HG03460 (cell line): ENCODE measurements around the gene ABCC9.

Experiments
- ATAC-seq: cut with Tn5 transposase; IDR thresholded peaks from one replicate; pipeline ENCODE4 v1.9.1; 2021; ENCODE audit not compliant: unreplicated experiment

Gene ABCC9

DNA sequence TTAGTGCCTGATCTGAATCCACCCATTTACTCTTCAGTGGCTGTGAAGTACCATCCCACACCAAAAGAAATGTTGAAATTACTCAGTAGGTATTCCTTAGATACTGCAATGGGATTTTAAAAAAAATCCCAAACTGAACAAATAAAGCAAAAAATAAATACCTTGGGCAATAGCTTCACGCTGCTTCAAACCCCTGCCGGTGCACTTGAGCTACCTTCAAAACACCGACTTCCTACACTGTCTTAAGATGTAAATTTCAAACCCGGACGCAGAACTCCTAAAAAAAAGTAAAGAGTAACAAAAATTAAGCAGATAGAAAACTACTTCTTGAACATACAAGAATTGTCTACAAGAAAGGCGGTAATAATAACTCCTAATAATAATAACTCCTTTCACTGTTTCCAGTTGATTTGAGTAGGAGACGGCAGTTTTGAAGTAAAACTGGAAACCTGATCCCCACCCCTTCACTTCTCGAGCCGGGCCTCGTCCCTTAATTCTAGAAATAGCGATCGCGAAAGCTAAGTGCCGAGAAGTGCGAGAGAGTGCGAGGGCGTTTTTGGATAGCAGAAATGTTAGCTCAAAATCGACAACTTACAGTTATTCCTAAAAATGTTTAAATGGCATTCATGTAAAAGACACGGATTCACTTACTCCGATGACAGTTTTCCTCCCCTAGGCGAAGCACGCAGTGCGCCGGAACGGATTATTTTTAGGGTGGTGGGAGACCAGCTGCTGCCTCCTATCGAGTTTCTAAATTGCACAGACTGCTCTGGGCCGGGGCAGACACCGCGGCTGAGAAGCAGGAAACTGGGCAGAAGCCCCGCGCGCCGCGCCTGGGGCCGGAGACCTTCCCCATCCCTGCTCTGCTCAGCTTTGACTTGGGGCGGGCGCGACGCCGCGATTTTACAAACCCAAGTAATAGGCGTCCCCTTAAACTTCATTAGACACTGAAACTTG lies at the start of gene ABCC9:
Gene ABCC9 (minus strand): TSS at position 878 of the 957 bp plus-strand sequence. CDS start 4,752 bp downstream, outside the sequence.
- no peak for ATAC-seq

DNA sequence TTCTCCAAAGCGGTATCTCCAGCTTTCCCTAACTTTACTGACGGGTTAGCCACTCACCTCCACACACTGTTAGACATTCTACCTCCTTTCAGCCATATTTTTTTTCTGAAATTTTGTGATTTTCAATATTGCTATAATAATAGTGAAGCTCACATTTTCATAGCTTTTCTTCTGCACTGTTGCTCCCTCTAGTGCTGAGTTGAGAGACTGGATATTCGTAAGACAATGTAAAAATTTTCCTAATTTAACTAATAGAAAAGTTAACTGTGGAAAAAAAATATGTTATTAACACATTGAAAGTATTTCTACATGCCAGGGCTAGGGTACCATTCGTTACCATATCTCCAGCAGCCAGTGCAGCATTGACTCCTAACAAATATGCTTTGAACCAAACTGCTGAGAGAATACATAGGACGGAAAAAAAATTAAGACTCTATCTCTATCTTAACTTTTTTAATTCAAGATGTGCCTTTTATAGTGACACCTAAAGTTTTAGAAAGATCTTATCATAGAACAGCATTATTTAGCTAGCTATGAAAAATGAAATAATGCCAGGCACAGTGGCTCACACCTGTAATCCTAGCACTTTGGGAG lies 48.7 kb upstream of the ABCC9 start:
- ATAC-seq = no peak

DNA sequence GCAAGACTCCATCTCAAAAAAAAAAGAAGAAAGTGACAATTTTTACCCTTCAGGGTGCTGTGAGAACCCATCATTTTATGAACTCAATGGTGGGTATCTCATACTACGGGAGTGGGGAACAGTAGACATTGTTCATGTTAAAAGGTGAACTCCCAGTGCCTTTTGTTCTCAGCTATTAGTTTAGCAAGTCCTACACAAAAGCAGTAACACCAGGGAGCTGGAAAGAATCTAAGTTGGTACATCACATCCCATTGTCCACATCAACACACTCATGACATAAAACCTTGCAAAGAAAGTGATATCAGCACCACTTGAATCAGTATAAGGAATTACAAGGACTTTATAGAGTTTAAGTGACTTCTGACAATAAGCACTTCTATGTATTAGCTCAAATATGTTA lies 47.4 kb upstream of the ABCC9 start:
- no peak for ATAC-seq

DNA sequence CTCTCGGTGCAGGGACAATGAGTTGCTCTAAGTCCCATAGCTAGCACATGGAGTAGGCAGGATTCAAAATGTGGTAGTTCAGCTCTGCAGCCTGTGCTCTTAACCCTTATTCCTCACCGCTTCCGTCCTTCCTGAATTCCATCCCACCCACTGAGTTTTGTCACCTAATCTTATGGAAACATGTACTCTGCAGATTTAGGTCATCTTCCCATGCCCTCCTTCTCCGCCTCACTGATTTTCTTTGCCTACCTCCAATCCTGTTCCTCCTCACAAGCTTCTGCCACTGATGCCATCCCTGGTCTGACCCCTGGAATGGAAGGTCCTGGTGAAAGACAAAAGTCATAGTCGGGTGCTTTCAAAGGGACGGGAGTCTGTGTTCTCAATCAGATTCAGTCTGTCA lies 46.5 kb upstream of the ABCC9 start:
- no peak for ATAC-seq

DNA sequence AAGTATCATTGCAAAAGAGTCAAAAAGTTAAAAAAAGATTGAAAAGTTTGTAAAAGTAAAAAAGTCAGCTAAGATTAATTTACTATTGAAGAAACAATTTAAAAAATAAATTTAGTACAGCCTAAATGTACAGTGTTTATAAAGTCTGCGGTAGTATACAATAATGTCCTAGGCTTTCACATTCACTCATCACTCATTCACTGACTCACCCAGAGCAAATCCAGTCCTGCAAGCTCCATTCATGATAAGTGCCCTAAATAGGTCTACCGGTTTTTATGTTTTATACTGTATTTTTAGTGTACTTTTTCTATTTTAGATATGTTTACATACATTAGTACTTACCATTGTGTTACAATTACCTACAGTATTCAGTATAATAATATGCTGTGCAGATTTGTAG lies 43.9 kb upstream of the ABCC9 start:
- ATAC-seq = no peak

DNA sequence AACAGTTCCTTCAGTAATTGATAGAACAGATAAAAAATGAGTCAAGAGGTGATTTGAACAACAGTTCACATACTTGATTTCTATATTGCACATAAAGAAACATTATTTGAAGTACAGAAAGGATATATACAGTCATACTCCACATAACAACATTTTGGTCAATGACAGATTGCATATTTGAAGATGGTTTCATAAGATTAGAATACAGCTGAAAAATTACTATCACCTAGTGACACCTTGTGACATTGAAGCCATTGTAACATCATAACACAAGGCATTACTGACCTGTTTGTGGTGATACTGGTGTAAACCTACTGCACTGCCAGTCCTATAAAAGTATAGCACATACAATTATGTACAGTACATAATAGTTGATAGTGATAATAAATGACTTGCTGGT lies 43.1 kb upstream of the ABCC9 start:
- ATAC-seq = no peak

DNA sequence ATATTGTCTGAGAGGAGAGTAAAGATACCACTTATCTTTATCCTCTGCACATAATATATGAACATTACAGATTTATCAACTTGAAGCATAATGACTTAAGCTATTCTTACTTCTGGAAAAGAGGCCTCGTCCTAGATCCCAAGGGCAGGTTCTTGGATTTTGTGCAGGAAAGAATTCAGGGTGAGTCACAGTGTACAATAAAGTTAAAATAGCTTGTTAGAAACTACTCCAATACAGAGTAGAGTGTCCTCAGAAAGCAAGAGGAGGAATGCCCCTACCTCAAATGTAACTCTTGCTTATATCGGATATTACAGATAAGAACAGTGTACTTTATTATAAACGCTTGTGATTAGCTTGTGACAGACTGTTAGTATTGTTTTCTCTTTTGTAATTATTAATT lies 41.9 kb upstream of the ABCC9 start:
- ATAC-seq = no peak

DNA sequence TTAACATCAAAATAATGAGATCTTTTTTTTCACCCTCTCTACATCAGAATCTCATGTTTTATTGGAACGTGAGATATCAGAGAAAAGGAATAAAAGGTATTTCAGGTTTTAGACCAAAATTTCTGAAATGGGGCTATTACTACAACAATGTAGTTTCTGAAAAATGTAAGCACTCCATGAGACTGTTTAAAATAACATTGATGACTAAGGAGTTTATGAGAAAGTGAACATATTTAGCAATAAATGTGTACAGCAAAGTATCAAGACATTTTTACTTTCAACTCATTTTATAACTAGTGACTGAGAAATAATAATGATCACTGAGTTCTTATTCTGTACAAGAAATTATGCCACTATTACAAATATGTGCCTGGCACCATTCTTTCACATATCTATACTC lies 39.3 kb upstream of the ABCC9 start:
- ATAC-seq = no peak

DNA sequence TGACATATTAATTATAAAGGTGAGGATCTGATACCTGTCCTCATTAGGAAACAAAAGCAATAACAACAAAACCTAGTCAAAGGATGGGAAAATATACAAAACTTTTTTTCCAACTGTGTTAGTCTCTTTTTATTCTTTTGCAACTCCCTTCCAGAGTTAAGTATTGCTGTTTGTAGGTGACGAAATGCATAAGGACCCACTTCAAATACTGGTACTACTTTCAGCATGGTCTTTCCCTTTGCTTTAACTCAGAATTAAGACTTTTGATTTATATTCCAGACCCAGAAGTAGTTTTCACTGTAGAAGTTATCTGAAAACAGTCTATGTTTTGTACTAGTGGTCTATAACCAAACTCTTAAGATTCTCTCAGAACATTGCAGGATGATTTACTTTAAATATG lies 34.1 kb upstream of the ABCC9 start:
- ATAC-seq = no peak

DNA sequence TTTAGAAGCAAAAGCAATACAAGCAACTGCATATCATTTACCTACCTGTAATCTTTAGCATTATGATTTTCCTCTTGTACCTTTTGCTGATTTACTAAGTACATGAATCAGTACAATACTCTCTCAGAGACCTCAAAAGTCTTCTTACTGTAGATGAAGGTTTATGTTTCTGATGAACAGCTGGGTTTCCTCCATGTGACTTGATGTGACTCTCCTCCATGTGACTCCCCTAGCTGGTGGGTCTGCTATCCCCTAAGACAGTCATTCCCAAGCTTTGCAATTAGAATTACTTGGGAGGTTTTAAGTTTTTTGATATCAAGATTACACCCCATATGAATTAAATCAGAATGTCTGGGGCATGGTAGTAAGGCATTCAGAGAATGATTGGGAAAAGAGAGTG lies 32.0 kb upstream of the ABCC9 start:
- ATAC-seq = no peak

DNA sequence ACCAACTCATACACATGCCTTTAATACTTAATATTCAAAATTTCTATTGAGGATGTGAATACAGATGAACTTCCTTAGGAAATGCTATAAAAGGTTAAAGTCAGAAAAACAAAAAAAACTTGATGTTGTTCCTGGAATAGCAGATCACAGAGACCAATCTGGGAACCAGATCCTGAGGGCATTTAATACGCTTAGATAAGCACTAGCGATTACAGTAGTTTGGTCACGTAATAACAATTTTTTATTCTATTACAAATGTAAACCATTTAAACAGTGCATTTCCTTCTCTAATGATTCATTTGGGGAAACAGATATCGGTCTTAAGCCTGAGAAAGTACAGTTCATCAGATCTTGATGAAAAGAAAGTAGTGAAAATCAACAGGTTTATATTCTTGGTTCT lies 30.8 kb upstream of the ABCC9 start:
- no peak for ATAC-seq

DNA sequence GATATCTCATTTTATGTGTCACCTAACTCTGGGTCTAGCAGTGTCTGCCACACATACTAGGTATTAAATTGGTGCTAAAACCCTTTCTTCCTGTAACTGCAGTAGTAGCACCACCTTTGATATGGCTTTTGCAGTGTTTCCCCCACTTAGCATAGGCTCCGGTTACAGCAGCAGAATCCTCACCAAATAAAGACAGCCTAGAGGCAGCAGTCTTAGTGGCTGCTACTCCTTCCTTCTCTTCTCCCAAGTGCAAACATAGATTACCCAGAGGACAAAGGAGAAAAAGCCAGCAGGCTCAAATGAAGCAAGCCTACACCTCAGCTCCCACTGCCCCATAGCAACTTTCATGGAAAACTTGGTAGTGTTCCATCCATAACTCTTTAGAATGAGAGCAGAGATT lies 30.1 kb upstream of the ABCC9 start:
- no peak for ATAC-seq

DNA sequence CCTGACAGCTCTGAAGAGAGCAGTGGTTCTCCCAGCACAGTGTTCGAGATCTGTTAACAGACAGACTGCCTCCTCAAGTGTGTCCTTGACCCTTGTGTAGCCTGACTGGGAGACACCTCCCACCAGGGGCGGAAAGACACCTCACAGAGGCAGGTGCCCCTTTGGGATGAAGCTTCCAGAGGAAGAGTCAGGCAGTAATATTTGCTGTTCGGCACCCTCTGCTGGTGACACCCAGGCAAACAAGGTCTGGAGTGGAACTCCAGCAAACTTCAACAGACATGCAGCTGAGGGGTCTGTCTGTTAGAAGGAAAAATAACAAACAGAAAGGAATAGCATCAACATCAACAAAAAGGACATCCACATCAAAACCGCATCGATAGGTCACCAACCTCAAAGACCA lies 21.6 kb upstream of the ABCC9 start:
- no peak for ATAC-seq

DNA sequence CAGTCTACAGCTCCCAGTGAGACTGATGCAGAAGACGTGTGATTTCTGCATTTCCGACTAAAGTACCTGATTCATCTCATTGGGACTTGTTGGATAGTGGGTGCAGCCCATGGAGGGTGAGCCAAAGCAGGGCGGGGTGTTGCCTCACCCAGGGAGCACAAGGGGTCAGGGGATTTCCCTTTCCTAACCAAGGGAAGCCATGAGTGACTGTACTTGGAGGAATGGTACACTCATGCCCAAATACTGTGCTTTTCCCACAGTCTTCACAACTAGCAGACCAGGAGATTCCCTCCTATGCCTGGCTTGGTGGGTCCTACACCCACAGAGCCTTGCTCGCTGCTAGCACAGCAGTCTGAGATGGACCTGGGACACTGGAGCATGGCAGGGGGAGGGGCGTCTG lies 21.0 kb upstream of the ABCC9 start:
- no peak for ATAC-seq

DNA sequence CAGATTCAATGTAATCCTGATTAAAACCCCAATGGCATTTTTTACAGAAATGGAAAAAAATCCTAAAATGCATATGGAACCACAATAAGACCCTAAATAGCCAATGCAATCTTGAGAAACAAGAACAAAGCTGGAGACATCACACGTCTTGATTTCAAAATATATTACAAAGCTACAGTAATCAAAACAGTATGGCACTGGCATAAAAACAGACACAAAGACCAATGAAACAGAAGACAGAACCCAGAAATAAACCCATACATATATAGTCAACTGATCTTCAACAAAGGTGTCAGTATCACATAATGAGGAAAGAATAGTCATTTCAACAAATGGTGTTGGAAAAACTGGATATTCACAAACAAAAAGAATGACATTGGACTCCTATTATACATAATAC lies 9.4 kb upstream of the ABCC9 start:
- no peak for ATAC-seq

DNA sequence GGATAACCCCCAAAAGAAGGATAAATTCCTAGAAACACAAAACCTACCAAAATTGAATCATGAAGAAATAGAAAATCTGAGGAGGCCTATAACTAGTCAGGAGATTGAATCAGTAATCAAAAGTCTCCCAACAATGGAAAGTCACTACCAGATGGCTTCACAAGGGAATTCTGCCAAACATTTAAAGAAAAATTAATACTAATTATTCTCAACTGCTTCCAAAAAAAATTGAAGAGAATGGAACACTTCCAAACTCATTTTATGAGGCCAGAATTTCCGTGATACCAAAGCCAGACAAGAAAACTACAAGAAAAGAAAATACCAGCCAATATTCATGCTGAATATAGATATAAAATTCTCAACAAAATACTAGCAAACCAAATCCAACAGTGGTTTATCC lies 7.8 kb upstream of the ABCC9 start:
- ATAC-seq = no peak

DNA sequence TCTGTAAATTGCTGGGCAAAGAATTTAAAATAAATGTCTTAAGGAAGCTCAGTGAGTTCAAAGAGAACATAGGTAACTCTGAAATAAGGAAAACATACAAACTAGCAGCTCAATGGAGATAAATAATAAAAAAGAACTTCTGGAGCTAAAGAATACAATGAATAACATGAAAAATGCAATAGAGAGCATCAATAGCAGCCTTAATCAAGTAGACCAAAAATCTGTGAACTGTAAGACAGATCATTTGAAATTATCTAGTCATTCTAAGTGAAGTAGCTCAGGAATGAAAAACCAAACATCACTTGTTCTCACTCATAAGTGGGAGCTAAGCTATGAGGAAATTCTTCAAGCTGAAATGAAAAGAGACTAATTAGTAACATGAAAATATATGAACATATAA lies 5.8 kb upstream of the ABCC9 start:
- no peak for ATAC-seq

DNA sequence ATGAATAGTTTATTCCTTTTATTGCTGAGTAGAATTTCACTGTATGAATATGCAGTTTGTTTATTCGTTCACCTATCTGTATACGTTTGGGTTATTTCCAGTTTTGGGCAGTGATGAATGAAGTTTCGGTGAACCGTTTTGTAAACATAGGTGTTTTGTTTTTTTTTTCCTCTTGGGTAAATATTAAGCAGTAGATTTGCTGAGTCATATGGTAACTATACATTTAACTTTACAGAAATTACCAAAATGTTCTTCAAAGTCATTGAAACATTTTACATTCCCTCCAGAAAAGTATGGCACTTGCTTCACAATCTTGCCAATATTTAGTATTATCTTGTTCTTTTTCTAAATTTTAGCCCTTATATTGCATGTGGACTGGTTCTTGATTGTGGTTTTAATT lies 3.8 kb upstream of the ABCC9 start:
- ATAC-seq = no peak

DNA sequence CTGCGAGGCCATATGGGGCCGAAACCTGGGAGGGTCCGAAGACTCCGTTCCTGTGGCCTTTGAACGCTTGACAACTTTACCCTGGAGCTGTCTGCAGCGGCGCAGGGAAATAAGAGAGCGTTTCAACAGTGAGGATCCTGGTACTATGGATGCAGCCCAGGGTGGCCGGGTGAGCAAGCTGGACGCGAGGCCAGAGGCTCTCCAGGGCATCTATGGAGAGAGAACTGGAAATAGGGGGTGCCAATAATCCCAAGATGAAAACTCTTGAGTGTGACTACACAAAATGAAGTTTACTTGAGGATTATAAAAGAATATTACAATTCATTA lies 1.1 kb upstream of the ABCC9 start:
- ATAC-seq = no peak

DNA sequence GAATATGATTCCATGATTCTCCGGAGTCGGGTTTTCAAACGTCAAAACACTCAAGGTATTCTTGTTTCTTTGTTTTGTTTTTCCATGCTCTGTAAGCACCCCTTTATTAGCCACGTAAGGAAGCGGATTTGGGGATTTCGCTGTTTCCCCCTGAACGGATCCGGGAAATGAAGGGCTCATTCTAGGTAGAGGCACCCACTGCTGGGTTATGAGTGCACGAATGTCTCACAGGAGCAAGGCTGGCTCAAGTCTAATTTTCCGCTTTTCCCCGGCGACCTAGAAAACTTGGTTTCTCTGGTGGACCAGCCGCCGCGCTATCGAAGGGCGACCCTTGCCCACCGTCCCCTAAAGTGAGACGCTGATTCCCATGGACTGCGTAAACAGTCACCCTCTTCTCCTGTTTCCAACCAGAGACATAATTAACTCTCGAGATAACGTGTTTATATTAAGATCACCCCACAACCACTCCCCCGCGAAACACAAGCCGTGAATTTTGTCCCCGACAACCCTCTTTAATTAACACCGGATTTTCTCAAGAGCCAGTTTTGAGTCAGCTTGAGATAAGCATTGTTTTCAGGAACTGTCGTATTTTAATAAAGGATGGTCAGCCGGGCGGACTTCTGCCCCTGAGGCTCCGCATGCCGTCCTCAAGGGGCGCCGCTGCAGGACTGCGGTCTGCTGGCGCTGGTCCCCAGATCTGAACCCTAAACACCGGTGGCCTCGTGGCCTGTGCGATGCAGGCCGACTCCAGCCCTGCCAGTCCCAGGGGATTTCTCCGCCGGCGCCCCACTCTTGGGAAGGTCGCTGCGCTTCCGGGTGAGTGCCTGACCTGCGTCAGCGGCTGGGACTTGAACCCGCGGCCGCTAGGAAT lies 515 bp upstream of the ABCC9 start:
- ATAC-seq = no peak

DNA sequence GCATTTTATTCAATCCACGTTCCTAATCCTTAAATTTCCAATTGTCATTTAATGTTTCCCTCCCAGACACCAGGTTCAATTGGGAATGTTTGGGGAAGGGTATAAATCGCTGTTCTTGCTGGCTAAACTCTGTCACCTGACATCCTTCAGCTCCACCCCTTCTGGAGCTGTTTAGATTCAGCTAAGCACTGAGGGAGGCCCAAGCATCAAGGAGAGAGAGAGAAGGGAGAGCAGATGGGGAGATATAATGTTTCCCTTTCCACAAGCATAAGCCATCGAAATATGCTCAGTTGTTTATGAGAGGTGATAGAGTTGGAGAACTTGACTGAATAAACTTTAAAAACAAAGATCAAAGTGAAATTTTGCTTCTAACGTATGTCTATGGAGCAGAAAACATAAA lies 1.8 kb downstream of the ABCC9 start:
- no peak for ATAC-seq

DNA sequence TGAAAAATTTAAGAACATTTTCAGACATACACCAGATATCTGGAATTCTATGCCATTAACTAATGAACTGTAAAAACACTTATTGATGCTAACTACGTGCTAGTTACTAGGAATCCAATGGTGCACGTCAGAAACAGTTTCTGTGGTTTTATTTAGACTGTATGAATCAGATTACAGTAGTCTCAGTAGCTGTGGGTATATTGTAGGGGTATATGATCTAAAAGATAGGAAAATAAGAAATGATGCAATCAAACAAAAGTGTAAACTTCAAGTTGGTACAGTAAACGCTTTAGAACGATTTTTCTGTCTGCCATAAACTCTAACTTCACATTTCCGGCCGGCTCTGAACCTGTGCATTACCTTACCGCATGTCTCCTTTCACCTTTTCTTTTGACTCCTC lies 2.3 kb downstream of the ABCC9 start:
- ATAC-seq = no peak
